ENCODE data around the gene GPR42. TPM values are rescaled to one million over a fixed set of nuclear protein-coding genes. Genes with fewer than 3 reads are reported as not detected.

The GPR42 gene
- total RNA-seq, 1 donor from 2014 or later: not detected

- DNase-seq (ENCODE audit: low spot score): no peak
- no peak for ATAC-seq
Measured at GRCh38 chr19:35417713-35418534, 47.1 kb downstream of the GPR42 start.

DNA sequence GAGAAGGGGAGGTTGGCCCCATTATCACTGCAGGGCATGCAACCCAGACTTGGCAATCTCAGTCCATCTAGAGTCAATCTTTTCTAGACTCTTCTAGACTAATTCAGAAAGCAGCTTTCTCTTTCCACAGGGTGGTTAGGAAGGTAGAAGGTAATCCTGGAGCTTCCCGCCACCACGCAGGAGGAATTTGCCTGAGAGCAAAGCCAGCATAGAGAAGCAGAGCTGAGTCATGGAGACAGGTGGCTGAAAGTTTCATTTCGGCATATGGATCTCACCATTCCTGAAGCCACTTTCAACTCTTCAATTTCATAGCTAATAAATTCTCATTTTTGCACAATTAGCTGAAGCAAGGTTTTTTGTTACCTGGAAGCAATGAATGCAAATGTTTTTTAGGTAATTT lies 48.2 kb downstream of the GPR42 start:
- DNase-seq (ENCODE audit: low spot score) (no peak), ATAC-seq (no peak)

DNA sequence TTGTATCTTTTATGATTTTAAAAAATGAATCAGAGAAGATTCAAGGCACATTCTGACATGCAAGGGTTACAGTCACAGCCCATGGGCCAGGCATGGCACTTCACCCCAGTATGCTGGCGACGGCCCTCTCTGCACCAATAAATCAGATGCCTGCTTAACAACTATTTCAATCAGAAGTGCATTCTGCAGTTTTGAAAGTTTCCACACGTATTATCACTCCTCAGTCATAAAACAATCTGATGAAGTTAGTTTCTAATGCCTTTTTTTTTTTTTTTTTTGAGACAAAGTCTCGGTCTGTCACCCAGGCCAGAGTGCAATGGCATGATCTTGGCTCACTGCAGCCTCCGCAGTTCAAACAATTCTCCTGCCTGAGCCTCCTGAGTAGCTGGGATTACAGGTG lies 48.9 kb downstream of the GPR42 start:
- DNase-seq (ENCODE audit: low spot score) (no peak), ATAC-seq (peak; percentile 33)

DNA sequence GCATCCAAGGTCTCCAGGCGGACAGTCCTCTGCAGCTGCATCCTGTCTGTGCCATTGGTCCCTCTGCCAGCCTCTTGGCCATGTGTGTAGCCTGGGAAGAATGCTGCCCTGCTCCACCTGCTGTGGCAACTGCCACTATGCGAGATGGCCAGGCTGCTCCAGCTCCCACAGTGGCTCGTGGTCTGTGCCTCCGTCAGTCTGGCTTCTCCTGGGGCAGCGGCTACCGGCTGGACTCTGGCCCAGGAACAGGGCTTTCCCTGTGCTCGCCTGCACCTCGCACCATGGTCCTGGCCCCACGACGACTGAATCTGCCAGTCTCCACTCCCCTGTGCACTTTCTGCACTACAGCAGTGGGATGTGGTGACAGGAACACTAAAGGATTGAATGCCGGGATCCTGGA lies 50.5 kb downstream of the GPR42 start:
- ATAC-seq (no peak), DNase-seq (ENCODE audit: low spot score) (no peak)

Other genes starting within 250 kb of the GPR42 start
- gene LGI4, start 236.0 kb upstream of the GPR42 start, total RNA-seq: 1.9 TPM
- gene FXYD1, start 232.2 kb upstream of the GPR42 start, total RNA-seq: 280 TPM
- 0.60 TPM for gene FXYD7, start 227.8 kb upstream of the GPR42 start, total RNA-seq
- 7.6 TPM for gene FXYD5, start 216.3 kb upstream of the GPR42 start, total RNA-seq
- gene FAM187B, start 142.3 kb upstream of the GPR42 start, total RNA-seq: not detected
- gene LSR, start 122.1 kb upstream of the GPR42 start, total RNA-seq: 103 TPM
- 91.7 TPM for gene USF2, start 102.1 kb upstream of the GPR42 start, total RNA-seq
- gene HAMP, start 88.5 kb upstream of the GPR42 start, total RNA-seq: 37.2 TPM
- gene MAG, start 78.9 kb upstream of the GPR42 start, total RNA-seq: 0.81 TPM
- 1.2 TPM for gene CD22, start 41.9 kb upstream of the GPR42 start, total RNA-seq
- gene FFAR1, start 23.2 kb upstream of the GPR42 start, total RNA-seq: not detected
- not detected for gene FFAR3, start 12.6 kb upstream of the GPR42 start, total RNA-seq
- gene FFAR2, start 77.2 kb downstream of the GPR42 start, total RNA-seq: not detected
- gene KRTDAP, start 119.4 kb downstream of the GPR42 start, total RNA-seq: not detected
- gene DMKN, start 142.6 kb downstream of the GPR42 start, total RNA-seq: 2.0 TPM
- gene SBSN, start 157.2 kb downstream of the GPR42 start, total RNA-seq: not detected
- gene GAPDHS, start 162.4 kb downstream of the GPR42 start, total RNA-seq: not detected
- gene TMEM147, start 174.6 kb downstream of the GPR42 start, total RNA-seq: 26.6 TPM
- not detected for gene ATP4A, start 192.6 kb downstream of the GPR42 start, total RNA-seq
- not detected for gene PMIS2, start 215.1 kb downstream of the GPR42 start, total RNA-seq
- gene HAUS5, start 241.7 kb downstream of the GPR42 start, total RNA-seq: 5.7 TPM

Measured in left lobe of liver (tissue), 2 donors.